BLaER1 (cell line): ENCODE data around the gene TOGARAM1.
"Not testable (repeated sequence)": the region's sequence is repeated elsewhere in the genome, so short reads cannot be mapped to it uniquely, and the experiment has no call there.

ENCODE experiments used
- H3K27ac ChIP-seq: shearing (Covaris generic); formaldehyde crosslinking; 2 replicates; pipeline ENCODE4 v1.8.1; 2022
- H3K27me3 ChIP-seq: shearing (Covaris generic); formaldehyde crosslinking; 2 replicates; pipeline ENCODE4 v1.8.1; 2022
- H3K36me3 ChIP-seq: shearing (Covaris generic); formaldehyde crosslinking; 2 replicates; pipeline ENCODE4 v1.8.1; 2022
- H3K4me1 ChIP-seq: shearing (Covaris generic); formaldehyde crosslinking; 2 replicates; pipeline ENCODE4 v1.8.1; 2022
- H3K4me2 ChIP-seq: shearing (Covaris generic); formaldehyde crosslinking; 2 replicates; pipeline ENCODE4 v1.8.1; 2022
- H3K4me3 ChIP-seq: shearing (Covaris generic); formaldehyde crosslinking; 2 replicates; pipeline ENCODE4 v1.8.1; 2022
- H3K9ac ChIP-seq: shearing (Covaris generic); formaldehyde crosslinking; 2 replicates; pipeline ENCODE4 v1.8.1; 2022
- H3K9me3 ChIP-seq: shearing (Covaris generic); formaldehyde crosslinking; 2 replicates; pipeline ENCODE4 v1.8.1; 2022
- H4K20me1 ChIP-seq: shearing (Covaris generic); formaldehyde crosslinking; 2 replicates; pipeline ENCODE4 v1.8.1; 2022
- Cebpa-rat ChIP-seq: shearing (Covaris generic); IDR thresholded peaks from 2 replicates; pipeline ENCODE4 v1.8.1; 2022

Gene TOGARAM1

DNA sequence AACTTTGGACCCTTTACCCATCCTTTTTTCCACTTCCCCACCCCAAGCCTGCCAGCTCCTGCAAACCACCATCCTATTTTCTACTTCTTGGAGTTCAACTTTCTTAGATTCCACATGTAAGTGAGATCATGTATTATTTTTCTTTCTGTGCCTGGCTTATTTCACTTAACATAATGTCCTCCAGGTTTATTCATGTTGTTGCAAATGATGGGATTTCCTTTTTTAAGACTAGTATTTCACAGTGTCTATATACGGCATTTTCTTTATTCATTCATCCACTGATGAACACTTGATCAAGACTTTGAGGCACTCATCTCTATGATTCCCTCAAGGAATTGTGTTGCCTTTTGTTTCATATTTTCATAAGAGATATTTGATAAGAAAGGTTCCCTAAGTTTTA is 116.3 kb downstream of the TOGARAM1 start:
- H3K4me3 ChIP-seq = no peak overlapping the region
- H3K4me2 ChIP-seq = no peak overlapping the region
- H3K36me3 ChIP-seq = no peaks in the 10 kb centered on the region
- TF ChIP-seq Cebpa-rat = no peak
- H3K9me3 ChIP-seq = peaks cover 4% of the 10 kb centered on the region; the same call in 1 of the 2 replicates
- no peak overlapping the region for H3K9ac ChIP-seq
- H3K27ac ChIP-seq = no peak overlapping the region
- H4K20me1 ChIP-seq = no peaks in the 10 kb centered on the region
- peaks cover 2% of the 10 kb centered on the region for H3K4me1 ChIP-seq
- H3K27me3 ChIP-seq = no peaks in the 10 kb centered on the region

DNA sequence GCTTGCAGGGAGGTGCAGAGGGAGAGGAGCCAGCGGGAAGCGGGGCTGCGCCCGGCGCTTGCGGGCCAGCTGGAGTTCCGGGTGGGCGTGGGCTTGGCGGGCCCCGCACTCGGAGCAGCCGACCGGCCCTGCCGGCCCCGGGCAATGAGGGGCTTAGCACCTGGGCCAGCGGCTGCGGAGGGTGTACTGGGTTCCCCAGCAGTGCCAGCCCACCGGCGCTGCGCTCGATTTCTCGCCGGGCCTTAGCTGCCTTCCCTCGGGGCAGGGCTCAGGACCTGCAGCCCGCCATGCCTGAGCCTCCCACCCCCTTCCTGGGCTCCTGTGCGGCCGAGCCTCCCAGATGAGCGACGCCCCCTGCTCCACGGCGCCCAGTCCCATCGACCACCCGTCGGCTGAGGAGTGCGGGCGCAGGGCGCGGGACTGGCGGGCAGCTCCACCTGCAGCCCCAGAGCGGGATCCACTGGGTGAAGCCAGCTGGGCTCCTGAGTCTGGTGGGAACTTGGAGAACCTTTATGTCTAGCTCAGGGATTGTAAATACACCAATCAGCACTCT is 118.5 kb downstream of the TOGARAM1 start:
- H3K4me2 ChIP-seq, H3K4me3 ChIP-seq, H3K27ac ChIP-seq, H3K9ac ChIP-seq, H3K27me3 ChIP-seq, H3K9me3 ChIP-seq, H3K36me3 ChIP-seq: not testable (repeated sequence)
- peaks cover 14% of the 10 kb centered on the region for H4K20me1 ChIP-seq
- peaks cover 11% of the 10 kb centered on the region for H3K4me1 ChIP-seq

DNA sequence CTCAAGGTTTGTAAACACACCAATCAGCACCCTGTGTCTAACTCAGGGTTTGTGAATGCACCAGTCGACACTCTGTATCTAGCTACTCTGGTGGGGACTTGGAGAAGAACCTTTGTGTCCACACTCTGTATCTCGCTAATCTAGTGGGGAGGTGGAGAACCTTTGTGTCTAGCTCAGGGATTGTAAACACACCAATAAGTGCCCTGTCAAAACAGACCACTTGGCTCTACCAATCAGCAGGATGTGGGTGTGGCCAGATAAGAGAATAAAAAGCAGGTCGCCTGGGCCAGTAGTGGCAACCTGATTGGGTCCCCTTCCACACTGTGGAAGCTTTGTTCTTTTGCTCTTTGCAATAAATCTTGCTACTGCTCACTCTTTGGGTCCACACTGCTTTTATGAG is 119.1 kb downstream of the TOGARAM1 start:
- not testable (repeated sequence) for H3K27ac ChIP-seq, H3K9ac ChIP-seq, H3K4me3 ChIP-seq, H3K4me2 ChIP-seq, H3K27me3 ChIP-seq, H3K36me3 ChIP-seq, H3K9me3 ChIP-seq
- H3K4me1 ChIP-seq = peaks cover 17% of the 10 kb centered on the region
- peaks cover 20% of the 10 kb centered on the region for H4K20me1 ChIP-seq

DNA sequence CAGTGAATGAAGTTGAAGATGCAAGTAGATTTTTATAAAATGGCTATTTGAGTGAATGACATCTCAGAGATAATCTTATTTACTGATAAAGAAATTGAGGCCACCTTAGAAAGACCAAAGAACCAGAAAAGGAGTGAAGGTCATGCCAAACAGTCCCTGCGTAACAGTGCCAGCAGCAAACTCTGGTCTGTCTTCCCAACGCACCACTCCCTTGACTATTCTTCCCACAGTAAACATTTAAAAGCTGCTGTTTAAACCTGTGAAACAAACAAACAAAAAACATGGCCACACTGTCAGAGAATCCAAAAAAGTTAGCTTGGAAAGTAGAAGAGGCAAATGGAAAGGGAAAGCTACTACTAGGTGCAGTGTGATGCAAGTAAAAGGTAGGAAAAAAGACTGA is 120.4 kb downstream of the TOGARAM1 start:
- Histone ChIP-seq H3K27me3 (no peaks in the 10 kb centered on the region), H4K20me1 (peaks cover 34% of the 10 kb centered on the region), H3K9me3 (peaks cover 4% of the 10 kb centered on the region; the same call in 1 of the 2 replicates), H3K4me1 (peaks cover 23% of the 10 kb centered on the region), H3K36me3 (0 out of 2 replicates have a peak, but pooled peaks cover 5% of the 10 kb centered on the region), H3K27ac (no peak overlapping the region), H3K4me2 (no peak overlapping the region), H3K4me3 (no peak overlapping the region), H3K9ac (no peak overlapping the region)
- TF ChIP-seq Cebpa-rat = no peak

DNA sequence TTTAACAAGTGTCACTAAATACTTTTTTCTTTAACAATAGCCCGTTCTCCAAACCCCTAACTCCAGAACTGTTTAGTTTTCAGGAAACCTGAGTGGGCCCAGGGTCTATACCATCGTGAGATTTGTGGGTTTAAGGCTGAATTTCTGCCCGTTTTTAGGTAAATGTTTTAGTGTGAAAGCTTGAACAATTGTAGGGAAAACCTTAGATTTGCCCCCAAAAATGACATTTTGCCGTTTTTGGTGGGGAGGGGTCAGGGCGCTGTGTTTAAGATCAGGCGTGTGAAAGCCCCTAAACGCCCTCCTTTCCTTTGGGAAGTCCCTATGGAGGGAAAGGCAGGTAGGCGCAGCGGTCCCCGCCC is 121.6 kb downstream of the TOGARAM1 start:
- Histone ChIP-seq H3K4me2 (peak overlapping the region; percentile 84), H3K9ac (peak overlapping the region; percentile 74), H3K4me3 (peak overlapping the region; percentile 78), H4K20me1 (peaks cover 45% of the 10 kb centered on the region), H3K9me3 (peaks cover 4% of the 10 kb centered on the region; the same call in 1 of the 2 replicates), H3K36me3 (0 out of 2 replicates have a peak, but pooled peaks cover 5% of the 10 kb centered on the region), H3K27me3 (no peaks in the 10 kb centered on the region), H3K4me1 (peaks cover 23% of the 10 kb centered on the region), H3K27ac (peak overlapping the region; percentile 51; the same call in 1 of the 2 replicates)
- no peak for TF ChIP-seq Cebpa-rat

DNA sequence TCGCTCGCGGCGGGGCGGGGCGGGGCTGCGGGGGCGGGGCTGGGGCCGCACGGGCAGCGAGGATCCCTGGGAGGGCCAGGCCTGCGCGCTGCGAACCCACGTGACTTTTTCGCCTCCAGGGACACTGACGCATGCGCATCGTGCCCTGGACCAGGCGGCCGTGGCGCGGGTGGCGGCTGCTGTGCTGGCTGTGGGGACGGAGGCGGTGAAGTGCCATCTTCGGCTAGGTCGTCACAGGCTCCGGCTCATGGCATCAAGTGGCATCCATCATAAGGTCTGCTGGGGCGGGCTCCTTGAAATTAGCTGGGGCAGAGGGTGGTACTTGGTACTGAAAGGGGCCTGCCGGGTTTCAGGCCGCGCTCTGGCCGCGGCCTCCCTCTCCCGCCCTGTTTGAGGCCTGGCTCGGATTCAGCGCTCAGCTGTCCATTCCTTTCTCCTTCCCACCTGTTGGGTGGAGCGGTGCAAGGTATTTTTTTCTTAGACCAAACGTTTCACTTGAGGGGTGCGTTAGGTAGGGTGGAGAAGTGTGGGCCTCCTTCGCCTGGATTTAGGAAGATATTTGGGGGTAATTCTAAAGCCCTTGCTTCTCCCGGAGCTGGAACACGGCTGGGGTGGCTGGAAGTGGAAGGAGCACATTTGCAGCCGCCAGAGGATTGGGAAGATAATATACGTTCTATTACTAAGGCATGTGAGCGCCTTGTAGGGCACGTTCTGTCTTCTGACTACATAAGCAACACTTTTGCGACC is 122.2 kb downstream of the TOGARAM1 start, which contains the start of gene PRPF39:
Gene PRPF39, plus strand, starts transcription at position 141 of the 747 bp plus-strand sequence. CDS start 11,124 bp downstream, outside the sequence.
- peaks cover 23% of the 10 kb centered on the region for H3K4me1 ChIP-seq
- peak within 1 kb of the TSS; percentile 92 for H3K4me2 ChIP-seq
- H3K9me3 ChIP-seq = peaks cover 4% of the 10 kb centered on the region; the same call in 1 of the 2 replicates
- peak within 1 kb of the TSS; percentile 77 for H3K27ac ChIP-seq
- TF ChIP-seq Cebpa-rat = no peak
- 0 out of 2 replicates have a peak, but pooled peaks cover 8% of the 10 kb centered on the region for H3K36me3 ChIP-seq
- peaks cover 51% of the 10 kb centered on the region for H4K20me1 ChIP-seq
- peak within 1 kb of the TSS; percentile 85 for H3K9ac ChIP-seq
- no peaks in the 10 kb centered on the region for H3K27me3 ChIP-seq
- peak within 1 kb of the TSS; percentile 78 for H3K4me3 ChIP-seq

DNA sequence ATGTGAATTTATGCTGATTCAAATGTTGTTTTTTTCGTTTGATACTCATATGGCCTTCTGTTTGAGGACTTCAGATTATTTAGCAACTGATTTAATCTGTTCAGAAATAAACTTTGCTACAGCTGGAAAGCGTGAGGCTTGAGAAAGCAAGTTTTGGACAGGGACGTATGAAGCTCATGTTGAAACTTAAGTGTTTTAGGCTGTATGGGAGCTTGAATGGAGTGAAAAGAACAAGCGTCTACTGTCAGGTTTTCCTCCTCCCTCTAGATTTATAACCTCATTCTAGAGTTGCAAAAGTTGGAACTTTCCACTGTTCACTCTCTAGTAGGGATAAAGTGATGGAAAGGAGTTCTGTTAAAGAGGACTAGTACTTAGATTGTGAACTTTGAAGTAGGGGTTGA is 123.0 kb downstream of the TOGARAM1 start:
- TF ChIP-seq Cebpa-rat = no peak
- H3K4me3 ChIP-seq = peak overlapping the region; percentile 78
- peaks cover 4% of the 10 kb centered on the region; the same call in 1 of the 2 replicates for H3K9me3 ChIP-seq
- H3K27me3 ChIP-seq = no peaks in the 10 kb centered on the region
- peak overlapping the region; percentile 85 for H3K9ac ChIP-seq
- H3K36me3 ChIP-seq = 0 out of 2 replicates have a peak, but pooled peaks cover 11% of the 10 kb centered on the region
- peaks cover 23% of the 10 kb centered on the region for H3K4me1 ChIP-seq
- peaks cover 59% of the 10 kb centered on the region for H4K20me1 ChIP-seq
- peak overlapping the region; percentile 92 for H3K4me2 ChIP-seq
- peak overlapping the region; percentile 77 for H3K27ac ChIP-seq

DNA sequence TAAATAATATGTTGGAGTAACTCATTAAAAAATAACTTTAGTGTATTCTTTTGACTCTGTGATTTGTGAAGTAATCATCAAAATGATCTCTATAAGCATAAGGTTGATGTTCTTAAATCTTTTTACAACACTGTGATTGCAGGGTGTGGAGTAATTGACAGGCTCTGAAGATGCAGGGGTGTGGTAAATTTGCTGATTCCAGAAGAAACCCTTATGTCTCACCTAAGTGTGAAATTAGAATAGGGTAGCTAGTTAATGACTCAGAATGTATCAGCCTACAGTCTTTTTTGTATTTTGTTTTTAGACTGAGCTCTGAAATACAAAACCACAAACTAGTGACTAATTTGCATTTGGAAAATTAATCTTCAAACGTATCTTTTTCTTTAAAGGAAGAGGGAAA is 127.8 kb downstream of the TOGARAM1 start:
- no peak overlapping the region for H3K27ac ChIP-seq
- no peak overlapping the region for H3K9ac ChIP-seq
- no peaks in the 10 kb centered on the region for H3K27me3 ChIP-seq
- no peaks in the 10 kb centered on the region for H3K9me3 ChIP-seq
- no peak for TF ChIP-seq Cebpa-rat
- H3K4me1 ChIP-seq = peaks cover 18% of the 10 kb centered on the region
- H3K4me3 ChIP-seq = no peak overlapping the region
- no peak overlapping the region for H3K4me2 ChIP-seq
- peaks cover 29% of the 10 kb centered on the region; the same call in 1 of the 2 replicates for H3K36me3 ChIP-seq
- H4K20me1 ChIP-seq = peaks cover 100% of the 10 kb centered on the region

DNA sequence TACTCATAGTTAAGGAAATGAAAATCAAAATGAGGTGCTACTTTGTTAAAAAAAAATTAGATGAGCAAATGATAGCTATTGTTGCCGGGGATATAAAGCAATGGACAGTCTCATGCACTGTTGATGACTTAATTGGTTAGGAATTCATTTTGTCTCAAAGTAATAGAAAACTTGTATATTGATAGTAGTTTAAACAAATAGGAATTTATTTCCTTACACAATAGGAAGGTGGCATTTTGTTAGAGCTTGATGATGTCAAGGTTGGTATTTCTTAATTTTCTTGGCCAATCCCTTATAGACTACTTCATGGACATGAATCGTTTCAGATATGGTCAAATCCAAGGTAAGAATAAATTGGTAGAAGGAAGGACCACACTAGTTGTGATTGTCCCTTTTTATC is 129.7 kb downstream of the TOGARAM1 start:
- Histone ChIP-seq H3K4me3 (no peak overlapping the region), H3K4me2 (no peak overlapping the region), H3K9ac (no peak overlapping the region), H3K27ac (no peak overlapping the region), H3K9me3 (no peaks in the 10 kb centered on the region), H3K27me3 (no peaks in the 10 kb centered on the region), H3K36me3 (peaks cover 47% of the 10 kb centered on the region), H3K4me1 (no peaks in the 10 kb centered on the region), H4K20me1 (peaks cover 100% of the 10 kb centered on the region)
- no peak for TF ChIP-seq Cebpa-rat

DNA sequence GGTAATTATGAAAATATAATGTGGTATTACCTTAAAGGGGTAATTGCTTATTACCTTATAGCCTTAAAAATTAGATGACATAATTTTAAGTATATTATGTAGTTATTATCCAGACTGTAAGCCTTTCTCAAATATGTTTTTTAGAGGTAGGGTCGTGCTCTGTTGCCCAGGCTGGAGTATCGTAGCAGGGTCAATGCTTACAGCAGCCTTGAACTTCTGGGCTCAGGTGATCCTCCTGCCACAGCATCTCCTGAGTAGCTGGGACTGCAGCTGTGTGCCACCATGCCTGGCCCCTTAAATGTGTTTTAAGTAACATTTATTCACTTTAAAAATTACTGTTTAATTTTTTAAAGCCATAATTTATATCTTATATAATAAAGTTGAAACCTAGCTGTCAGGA is 132.3 kb downstream of the TOGARAM1 start:
- H3K4me3 ChIP-seq = no peak overlapping the region
- H3K4me1 ChIP-seq = no peaks in the 10 kb centered on the region
- no peaks in the 10 kb centered on the region for H3K27me3 ChIP-seq
- H3K36me3 ChIP-seq = peaks cover 63% of the 10 kb centered on the region
- H3K9ac ChIP-seq = no peak overlapping the region
- H3K27ac ChIP-seq = no peak overlapping the region
- H4K20me1 ChIP-seq = peaks cover 76% of the 10 kb centered on the region
- no peak for TF ChIP-seq Cebpa-rat
- no peaks in the 10 kb centered on the region for H3K9me3 ChIP-seq
- no peak overlapping the region for H3K4me2 ChIP-seq
